ENCODE measurements around the gene GSC2. TPM values are rescaled to one million over a fixed set of nuclear protein-coding genes. Genes with fewer than 3 reads are reported as not detected.

GSC2 gene
- total and polyA plus RNA-seq, 9 of the 15 experiments (the other 6 are each of a cell fraction or from before 2014, with no cell fraction given): not detected

DNA sequence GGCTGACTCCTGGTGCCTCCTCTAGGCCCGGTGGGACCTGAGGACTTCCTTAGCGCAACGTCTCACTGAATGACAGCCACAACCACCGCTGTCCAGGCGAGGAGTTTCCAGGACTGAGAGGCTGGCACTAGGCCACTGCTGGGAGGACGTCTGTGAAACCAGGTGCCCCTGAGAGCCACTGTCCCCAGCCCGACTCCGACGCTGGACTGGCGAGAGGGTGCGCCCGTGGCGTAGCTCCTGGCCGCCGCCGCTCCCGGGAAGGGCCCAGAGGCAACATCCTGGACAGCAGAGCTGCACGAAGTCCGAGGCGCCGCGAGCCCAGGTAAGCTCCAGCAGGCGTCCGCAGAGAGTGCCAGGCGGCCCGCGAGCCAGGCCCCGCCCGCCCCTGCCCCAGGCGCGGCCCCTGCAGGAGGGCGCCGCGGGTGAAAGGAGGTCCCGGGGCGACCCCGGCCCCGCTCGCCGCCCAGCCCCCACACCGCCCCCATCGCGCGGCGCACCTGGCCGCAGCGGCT, 28.4 kb downstream of the GSC2 start (continued):
- TF ChIP-seq, protein P1, sequence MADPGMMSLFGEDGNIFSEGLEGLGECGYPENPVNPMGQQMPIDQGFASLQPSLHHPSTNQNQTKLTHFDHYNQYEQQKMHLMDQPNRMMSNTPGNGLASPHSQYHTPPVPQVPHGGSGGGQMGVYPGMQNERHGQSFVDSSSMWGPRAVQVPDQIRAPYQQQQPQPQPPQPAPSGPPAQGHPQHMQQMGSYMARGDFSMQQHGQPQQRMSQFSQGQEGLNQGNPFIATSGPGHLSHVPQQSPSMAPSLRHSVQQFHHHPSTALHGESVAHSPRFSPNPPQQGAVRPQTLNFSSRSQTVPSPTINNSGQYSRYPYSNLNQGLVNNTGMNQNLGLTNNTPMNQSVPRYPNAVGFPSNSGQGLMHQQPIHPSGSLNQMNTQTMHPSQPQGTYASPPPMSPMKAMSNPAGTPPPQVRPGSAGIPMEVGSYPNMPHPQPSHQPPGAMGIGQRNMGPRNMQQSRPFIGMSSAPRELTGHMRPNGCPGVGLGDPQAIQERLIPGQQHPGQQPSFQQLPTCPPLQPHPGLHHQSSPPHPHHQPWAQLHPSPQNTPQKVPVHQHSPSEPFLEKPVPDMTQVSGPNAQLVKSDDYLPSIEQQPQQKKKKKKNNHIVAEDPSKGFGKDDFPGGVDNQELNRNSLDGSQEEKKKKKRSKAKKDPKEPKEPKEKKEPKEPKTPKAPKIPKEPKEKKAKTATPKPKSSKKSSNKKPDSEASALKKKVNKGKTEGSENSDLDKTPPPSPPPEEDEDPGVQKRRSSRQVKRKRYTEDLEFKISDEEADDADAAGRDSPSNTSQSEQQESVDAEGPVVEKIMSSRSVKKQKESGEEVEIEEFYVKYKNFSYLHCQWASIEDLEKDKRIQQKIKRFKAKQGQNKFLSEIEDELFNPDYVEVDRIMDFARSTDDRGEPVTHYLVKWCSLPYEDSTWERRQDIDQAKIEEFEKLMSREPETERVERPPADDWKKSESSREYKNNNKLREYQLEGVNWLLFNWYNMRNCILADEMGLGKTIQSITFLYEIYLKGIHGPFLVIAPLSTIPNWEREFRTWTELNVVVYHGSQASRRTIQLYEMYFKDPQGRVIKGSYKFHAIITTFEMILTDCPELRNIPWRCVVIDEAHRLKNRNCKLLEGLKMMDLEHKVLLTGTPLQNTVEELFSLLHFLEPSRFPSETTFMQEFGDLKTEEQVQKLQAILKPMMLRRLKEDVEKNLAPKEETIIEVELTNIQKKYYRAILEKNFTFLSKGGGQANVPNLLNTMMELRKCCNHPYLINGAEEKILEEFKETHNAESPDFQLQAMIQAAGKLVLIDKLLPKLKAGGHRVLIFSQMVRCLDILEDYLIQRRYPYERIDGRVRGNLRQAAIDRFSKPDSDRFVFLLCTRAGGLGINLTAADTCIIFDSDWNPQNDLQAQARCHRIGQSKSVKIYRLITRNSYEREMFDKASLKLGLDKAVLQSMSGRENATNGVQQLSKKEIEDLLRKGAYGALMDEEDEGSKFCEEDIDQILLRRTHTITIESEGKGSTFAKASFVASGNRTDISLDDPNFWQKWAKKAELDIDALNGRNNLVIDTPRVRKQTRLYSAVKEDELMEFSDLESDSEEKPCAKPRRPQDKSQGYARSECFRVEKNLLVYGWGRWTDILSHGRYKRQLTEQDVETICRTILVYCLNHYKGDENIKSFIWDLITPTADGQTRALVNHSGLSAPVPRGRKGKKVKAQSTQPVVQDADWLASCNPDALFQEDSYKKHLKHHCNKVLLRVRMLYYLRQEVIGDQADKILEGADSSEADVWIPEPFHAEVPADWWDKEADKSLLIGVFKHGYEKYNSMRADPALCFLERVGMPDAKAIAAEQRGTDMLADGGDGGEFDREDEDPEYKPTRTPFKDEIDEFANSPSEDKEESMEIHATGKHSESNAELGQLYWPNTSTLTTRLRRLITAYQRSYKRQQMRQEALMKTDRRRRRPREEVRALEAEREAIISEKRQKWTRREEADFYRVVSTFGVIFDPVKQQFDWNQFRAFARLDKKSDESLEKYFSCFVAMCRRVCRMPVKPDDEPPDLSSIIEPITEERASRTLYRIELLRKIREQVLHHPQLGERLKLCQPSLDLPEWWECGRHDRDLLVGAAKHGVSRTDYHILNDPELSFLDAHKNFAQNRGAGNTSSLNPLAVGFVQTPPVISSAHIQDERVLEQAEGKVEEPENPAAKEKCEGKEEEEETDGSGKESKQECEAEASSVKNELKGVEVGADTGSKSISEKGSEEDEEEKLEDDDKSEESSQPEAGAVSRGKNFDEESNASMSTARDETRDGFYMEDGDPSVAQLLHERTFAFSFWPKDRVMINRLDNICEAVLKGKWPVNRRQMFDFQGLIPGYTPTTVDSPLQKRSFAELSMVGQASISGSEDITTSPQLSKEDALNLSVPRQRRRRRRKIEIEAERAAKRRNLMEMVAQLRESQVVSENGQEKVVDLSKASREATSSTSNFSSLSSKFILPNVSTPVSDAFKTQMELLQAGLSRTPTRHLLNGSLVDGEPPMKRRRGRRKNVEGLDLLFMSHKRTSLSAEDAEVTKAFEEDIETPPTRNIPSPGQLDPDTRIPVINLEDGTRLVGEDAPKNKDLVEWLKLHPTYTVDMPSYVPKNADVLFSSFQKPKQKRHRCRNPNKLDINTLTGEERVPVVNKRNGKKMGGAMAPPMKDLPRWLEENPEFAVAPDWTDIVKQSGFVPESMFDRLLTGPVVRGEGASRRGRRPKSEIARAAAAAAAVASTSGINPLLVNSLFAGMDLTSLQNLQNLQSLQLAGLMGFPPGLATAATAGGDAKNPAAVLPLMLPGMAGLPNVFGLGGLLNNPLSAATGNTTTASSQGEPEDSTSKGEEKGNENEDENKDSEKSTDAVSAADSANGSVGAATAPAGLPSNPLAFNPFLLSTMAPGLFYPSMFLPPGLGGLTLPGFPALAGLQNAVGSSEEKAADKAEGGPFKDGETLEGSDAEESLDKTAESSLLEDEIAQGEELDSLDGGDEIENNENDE (IDR thresholded peaks at IDR 0.05; ENCODE audit: low read depth, low read length): no peak
- TF ChIP-seq, protein P2, sequence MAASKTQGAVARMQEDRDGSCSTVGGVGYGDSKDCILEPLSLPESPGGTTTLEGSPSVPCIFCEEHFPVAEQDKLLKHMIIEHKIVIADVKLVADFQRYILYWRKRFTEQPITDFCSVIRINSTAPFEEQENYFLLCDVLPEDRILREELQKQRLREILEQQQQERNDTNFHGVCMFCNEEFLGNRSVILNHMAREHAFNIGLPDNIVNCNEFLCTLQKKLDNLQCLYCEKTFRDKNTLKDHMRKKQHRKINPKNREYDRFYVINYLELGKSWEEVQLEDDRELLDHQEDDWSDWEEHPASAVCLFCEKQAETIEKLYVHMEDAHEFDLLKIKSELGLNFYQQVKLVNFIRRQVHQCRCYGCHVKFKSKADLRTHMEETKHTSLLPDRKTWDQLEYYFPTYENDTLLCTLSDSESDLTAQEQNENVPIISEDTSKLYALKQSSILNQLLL (CRISPR knock-in tag; IDR thresholded peaks at IDR 0.05; ENCODE audit: borderline replicate concordance): no peak
- TF ChIP-seq SMC3 (conservative IDR thresholded peaks at IDR 0.05; ENCODE audit: insufficient read depth, low read depth, low read length) (no peak), GTF2E2 (tag; IDR thresholded peaks at IDR 0.05) (no peak), ETV1 (tag; conservative IDR thresholded peaks at IDR 0.05; ENCODE audit: low read depth) (0 out of 2 replicates have a peak, but pooled peaks have one; percentile 14)
- TF ChIP-seq, protein P3, sequence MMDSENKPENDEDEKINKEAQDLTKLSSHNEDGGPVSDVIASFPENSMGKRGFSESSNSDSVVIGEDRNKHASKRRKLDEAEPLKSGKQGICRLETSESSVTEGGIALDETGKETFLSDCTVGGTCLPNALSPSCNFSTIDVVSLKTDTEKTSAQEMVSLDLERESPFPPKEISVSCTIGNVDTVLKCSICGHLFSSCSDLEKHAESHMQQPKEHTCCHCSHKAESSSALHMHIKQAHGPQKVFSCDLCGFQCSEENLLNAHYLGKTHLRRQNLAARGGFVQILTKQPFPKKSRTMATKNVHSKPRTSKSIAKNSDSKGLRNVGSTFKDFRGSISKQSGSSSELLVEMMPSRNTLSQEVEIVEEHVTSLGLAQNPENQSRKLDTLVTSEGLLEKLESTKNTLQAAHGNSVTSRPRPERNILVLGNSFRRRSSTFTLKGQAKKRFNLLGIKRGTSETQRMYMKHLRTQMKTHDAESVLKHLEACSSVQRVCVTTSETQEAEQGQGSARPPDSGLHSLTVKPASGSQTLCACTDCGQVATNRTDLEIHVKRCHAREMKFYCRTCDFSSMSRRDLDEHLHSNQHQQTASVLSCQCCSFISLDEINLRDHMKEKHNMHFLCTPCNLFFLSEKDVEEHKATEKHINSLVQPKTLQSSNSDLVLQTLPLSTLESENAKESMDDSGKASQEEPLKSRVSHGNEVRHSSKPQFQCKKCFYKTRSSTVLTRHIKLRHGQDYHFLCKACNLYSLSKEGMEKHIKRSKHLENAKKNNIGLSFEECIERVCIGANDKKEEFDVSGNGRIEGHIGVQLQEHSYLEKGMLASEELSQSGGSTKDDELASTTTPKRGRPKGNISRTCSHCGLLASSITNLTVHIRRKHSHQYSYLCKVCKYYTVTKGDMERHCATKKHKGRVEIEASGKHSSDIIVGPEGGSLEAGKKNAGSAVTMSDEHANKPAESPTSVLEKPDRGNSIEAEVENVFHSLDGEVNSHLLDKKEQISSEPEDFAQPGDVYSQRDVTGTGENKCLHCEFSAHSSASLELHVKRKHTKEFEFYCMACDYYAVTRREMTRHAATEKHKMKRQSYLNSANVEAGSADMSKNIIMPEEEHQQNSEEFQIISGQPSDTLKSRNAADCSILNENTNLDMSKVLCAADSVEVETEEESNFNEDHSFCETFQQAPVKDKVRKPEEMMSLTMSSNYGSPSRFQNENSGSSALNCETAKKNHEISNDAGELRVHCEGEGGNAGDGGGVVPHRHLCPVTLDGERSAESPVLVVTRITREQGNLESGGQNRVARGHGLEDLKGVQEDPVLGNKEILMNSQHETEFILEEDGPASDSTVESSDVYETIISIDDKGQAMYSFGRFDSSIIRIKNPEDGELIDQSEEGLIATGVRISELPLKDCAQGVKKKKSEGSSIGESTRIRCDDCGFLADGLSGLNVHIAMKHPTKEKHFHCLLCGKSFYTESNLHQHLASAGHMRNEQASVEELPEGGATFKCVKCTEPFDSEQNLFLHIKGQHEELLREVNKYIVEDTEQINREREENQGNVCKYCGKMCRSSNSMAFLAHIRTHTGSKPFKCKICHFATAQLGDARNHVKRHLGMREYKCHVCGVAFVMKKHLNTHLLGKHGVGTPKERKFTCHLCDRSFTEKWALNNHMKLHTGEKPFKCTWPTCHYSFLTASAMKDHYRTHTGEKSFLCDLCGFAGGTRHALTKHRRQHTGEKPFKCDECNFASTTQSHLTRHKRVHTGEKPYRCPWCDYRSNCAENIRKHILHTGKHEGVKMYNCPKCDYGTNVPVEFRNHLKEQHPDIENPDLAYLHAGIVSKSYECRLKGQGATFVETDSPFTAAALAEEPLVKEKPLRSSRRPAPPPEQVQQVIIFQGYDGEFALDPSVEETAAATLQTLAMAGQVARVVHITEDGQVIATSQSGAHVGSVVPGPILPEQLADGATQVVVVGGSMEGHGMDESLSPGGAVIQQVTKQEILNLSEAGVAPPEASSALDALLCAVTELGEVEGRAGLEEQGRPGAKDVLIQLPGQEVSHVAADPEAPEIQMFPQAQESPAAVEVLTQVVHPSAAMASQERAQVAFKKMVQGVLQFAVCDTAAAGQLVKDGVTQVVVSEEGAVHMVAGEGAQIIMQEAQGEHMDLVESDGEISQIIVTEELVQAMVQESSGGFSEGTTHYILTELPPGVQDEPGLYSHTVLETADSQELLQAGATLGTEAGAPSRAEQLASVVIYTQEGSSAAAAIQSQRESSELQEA (IDR thresholded peaks at IDR 0.05; ENCODE audit: low read depth): no peak

All from K562 (cell line).